RWPE1 (cell line): ENCODE data around the gene TMEM94.

Experiments used
- CTCF ChIA-PET: fragments of 350-600 bp; sonication (Branson Sonifier 250); formaldehyde crosslinking; extraction: SDS; loops from one replicate; lab custom pipeline; 2021; lab: Yijun Ruan, JAX
- POLR2A ChIA-PET: fragments of 400-600 bp; formaldehyde crosslinking; extraction: SDS; loops from one replicate; lab custom pipeline; 2020; ENCODE audit warnings: antibody characterized with exemption; ENCODE audit not compliant: low non-redundant PET; lab: Yijun Ruan, JAX
- DNase-seq: peaks from one replicate; pipeline ENCODE4 v3.0.0; 2012; ENCODE audit warnings: low spot score
- H3K27ac ChIP-seq: fragments of 450-650 bp; 2 replicates; pipeline ENCODE4 v1.5.1; 2017
- TF ChIP-seq, protein P1 (sequence below): fragments of 450-650 bp; conservative IDR thresholded peaks from 2 replicates; pipeline ENCODE4 v1.5.1; 2017; ENCODE audit warnings: low read depth, mild to moderate bottlenecking

Gene TMEM94

DNA sequence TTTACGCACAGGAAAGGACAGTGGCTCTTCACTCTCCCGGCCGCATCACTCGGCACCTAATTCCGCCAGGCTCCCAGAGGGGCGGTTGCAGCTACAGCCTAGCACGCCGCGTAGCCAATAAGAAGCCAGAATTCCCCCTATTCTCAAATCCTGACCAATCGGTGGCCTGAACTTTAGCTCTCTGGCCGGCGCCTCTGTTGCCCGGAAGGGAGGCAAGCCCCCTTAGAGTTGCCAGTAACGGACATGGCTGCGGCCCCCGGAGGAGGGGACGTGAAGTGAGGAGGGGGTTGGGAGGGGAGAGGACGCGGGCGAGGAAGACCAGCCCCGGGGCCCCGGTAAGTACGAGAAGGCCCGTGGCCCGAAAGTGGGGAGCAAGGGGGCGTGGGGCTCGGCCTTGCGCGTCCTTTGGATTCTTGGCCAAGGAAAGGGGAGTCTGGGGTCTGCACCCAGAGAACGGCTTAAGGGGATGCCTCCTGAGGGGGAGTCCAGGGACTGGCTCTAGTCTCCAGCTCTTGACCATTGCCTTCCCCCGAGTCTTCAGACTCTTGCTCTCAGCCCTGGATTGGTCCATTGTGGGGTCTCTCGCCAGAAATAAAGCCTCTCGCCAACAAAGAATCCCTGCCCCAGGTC is at the start of gene TMEM94:
Gene TMEM94, plus strand, starts transcription at position 219 of the 630 bp plus-strand sequence. CDS start 15,271 bp downstream, outside the sequence.
- CTCF ChIA-PET: interaction anchor here (0.5 to 1.2 kb wide), 6 partner anchors 30 to 488 kb away, joined by 3 to 4 read pairs (median 4); partner anchors contain the start of gene SMIM5
- TF ChIP-seq, protein P1, sequence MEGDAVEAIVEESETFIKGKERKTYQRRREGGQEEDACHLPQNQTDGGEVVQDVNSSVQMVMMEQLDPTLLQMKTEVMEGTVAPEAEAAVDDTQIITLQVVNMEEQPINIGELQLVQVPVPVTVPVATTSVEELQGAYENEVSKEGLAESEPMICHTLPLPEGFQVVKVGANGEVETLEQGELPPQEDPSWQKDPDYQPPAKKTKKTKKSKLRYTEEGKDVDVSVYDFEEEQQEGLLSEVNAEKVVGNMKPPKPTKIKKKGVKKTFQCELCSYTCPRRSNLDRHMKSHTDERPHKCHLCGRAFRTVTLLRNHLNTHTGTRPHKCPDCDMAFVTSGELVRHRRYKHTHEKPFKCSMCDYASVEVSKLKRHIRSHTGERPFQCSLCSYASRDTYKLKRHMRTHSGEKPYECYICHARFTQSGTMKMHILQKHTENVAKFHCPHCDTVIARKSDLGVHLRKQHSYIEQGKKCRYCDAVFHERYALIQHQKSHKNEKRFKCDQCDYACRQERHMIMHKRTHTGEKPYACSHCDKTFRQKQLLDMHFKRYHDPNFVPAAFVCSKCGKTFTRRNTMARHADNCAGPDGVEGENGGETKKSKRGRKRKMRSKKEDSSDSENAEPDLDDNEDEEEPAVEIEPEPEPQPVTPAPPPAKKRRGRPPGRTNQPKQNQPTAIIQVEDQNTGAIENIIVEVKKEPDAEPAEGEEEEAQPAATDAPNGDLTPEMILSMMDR: no peak

DNA sequence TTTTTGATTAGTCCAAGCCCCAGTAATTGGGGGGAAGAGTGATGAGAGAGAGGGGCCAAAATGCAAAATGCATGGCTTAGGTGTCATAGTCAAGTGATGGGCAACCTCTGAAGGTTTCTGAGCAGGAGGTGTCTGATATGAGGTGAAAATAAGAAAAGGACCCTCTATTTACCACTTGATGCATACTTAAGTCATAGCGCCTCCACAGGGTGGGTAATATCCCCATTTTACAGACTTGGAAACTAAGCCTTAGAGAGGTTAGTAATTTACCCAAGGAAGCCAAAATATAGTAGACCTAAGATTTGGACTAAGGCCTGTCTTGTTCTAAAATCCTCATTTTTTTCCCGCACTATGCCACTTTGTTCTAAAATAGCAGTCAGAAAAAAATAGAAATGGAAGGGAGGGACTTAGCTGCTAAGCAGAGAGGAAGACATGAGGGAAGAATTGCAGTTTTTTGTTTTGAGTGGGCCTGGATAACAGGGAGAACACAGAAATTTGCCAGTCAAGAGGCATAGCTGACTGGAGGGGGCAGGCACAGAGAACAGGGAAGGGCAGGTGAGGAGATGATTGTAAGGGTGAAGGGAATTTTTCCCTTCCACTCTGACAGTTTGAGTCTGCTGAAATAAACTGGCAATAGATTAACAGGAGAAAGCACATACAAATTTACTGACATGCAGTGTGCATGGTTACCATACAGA is 48.6 kb upstream of the TMEM94 start:
- ChIA-PET POLR2A (interaction anchor here (0.7 kb wide), 1 partner anchor 119 kb away, joined by 3 read pairs; no protein-coding TSS in a partner anchor), CTCF (interaction anchor here (0.6 to 0.7 kb wide), 2 partner anchors 137 to 138 kb away, joined by 3 read pairs; partner anchors contain the start of gene MIF4GD)
- TF ChIP-seq, protein P1: no peak
- no peak overlapping the region for H3K27ac ChIP-seq
- DNase-seq: no peak

More for the DNA sequence above, at the start of gene TMEM94:
- POLR2A ChIA-PET: no interaction called here
- peak within 1 kb of the TSS; percentile 78 for H3K27ac ChIP-seq
- peak; percentile 99 for DNase-seq

DNA sequence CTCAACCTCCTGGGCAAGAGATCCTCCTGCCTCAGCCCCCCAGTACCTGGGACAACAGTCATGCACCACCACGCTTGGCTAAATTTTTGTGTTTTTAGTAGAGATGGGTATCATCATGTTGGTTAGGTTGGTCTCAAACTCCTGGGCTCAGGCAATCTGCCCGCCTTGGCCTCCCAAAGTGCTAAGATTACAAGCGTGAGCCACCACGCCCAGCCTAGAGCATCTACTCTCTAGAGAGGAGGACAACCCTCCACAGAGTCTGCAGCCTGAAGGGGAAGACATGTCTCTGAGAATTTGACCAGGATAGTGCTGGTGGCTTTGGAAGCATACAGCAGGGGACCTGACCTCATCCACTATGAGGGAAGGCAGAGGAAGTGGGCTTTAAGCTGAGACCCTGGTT is 46.3 kb upstream of the TMEM94 start:
- no peak for DNase-seq
- no peak overlapping the region for H3K27ac ChIP-seq
- TF ChIP-seq, protein P1: no peak
- POLR2A ChIA-PET: interaction anchor here (0.7 kb wide), 1 partner anchor 252 kb away, joined by 9 read pairs; no protein-coding TSS in a partner anchor
- CTCF ChIA-PET: no interaction called here

DNA sequence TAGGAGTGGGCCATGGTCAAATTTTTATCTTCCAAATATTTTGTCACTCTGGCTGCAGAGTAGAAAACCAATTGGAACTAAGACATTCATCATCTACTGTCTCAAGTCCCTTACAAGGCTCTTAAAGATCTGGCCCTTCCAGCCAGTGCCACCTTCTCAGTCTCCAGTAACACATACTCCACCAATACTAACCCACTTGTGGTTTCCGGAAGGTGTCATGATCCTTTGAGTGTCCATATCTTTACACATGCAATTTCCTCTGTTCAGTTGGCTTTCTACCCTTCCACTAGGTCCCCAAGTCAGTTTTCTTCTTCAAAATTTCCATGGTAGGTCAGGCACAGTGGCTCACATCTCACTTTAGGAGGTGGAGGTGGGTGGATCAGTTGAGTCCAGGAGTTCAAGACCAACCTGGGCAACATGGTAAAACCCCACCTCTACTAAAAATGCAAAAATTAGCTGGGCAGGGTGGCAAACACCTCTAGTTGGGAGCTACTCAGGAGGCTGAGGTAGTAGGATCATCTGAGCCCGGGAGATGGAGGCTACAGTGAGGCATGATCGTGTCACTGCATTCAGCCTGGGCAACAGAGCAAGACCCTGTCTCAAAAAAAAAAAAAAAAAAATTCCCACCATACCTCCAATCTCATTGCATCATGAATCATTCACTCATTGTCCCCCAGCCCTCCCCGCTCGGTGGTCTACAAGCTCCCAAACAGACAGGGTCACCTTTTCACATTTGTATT is 44.9 kb upstream of the TMEM94 start:
- TF ChIP-seq, protein P1: no peak
- H3K27ac ChIP-seq: no peak overlapping the region
- CTCF ChIA-PET: interaction anchor here (0.6 to 1.4 kb wide), 4 partner anchors 11 to 202 kb away, joined by 3 to 6 read pairs (median 4); no protein-coding TSS in a partner anchor
- DNase-seq: no peak
- POLR2A ChIA-PET: interaction anchor here (0.7 kb wide), 1 partner anchor 12 kb away, joined by 7 read pairs; no protein-coding TSS in a partner anchor

DNA sequence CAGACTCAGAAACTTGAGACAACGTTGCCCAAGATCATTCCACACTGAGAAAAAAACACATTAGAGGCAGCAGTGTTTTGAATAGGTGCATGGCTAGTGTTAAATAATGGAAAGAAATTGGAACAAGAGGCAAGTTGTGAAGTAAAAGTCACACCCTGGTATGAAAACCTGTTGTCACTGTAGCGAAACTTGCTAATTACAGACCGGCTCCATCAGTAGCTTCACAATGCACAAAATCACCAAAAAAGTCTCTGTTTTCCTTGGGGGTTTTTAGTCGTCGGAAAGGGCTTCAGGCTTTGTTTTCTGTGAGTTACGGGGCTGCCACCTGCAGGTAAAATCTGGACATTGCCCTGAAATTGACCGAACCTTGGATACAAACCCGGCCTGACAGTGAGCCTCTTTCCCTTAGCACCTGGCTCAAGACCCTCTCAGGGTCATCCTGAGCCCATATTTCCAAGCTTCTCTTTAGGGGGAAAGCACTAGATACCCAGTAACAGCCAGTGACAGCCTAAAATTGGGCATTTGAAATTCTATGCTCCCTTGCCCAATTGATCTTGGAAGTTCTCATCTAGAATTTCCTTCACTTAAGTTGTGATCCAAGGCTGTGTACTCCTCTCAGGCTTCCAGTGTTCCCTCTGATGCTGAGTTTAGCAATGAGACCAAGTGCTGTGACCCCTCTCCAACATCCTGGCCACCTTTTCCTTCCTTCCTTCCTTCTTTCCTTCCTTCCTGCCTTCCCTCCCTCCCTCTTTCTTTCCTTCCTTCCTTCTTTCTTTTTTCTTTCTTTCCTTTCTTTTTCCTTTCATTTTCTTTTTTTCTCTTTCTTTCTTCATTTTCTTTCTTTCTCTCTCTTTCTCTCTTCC is 43.7 kb upstream of the TMEM94 start:
- POLR2A ChIA-PET: no interaction called here
- DNase-seq: peak; percentile 70
- no peak overlapping the region for H3K27ac ChIP-seq
- CTCF ChIA-PET: interaction anchor here (0.5 to 1.4 kb wide), 13 partner anchors 10 to 395 kb away, joined by 3 to 8 read pairs (median 4); partner anchors contain the start of gene MIF4GD
- TF ChIP-seq, protein P1: peak; percentile 94
